K562 (cell line): ENCODE data around the gene SDR39U1. TPM values are rescaled to one million over a fixed set of nuclear protein-coding genes. Genes with fewer than 3 reads are reported as not detected.

Source experiments
- ATAC-seq: fragments of 200-7000 bp; cut with Tn5 transposase; 3 replicates; pipeline ENCODE4 v1.9.1; 2020; ENCODE audit warnings: moderate library complexity
- BruUV-seq: library from RNA; stranded (reverse); fragments of 400-500 nt; replicated peaks from 2 replicates; lab custom pipeline; 2021; lab: Mats Ljungman, UMichigan
- CTCF ChIA-PET: fragments of 300-600 bp; formaldehyde crosslinking; extraction: SDS; loops from one replicate; lab custom pipeline; 2021; ENCODE audit warnings: low intra/inter-chr PET ratio; lab: Yijun Ruan, JAX
- POLR2A ChIA-PET: fragments of 300-600, 350-650 bp; sonication (Branson Sonifier 250); formaldehyde crosslinking; extraction: SDS; loops from one replicate; lab custom pipeline; 2021; ENCODE audit warnings: antibody characterized with exemption, inconsistent platforms; lab: Yijun Ruan, JAX
- DNase-seq, 4 experiments: peaks; one replicate each; pipeline versions ENCODE4 v3.0.0 to v3.0.0-alpha.2; 2011 to 2018; ENCODE audit warnings: low spot score in 3 of 4, mixed read lengths in 3 of 4; ENCODE audit errors: extremely low read depth in 1 of 4
- FAIRE-seq: peaks from 2 replicates; lab custom pipeline; 2011; peaks lifted over from hg19 to GRCh38; lab: Jason Lieb, UNC
- H2AFZ ChIP-seq: 2 replicates; pipeline ENCODE4 v1.6.0; 2011; ENCODE audit warnings: low read depth, low read length, control low read depth, inconsistent platforms
- H3K27ac ChIP-seq: fragments of 200-600 bp; 3 replicates; pipeline ENCODE4 v1.8.0; 2011; ENCODE audit warnings: low read depth, mild to moderate bottlenecking, control low read depth, inconsistent platforms, low read length, moderate library complexity, mixed read lengths; ENCODE audit errors: extremely low read depth
- H3K27me3 ChIP-seq, 2 experiments: fragments of 300-600 bp in 1 of 2; 2 replicates in 1 of 2; 3 replicates in 1 of 2; pipeline versions ENCODE4 v1.6.0 to v1.8.0; 2011; ENCODE audit warnings: inconsistent platforms in 2 of 2, low read length in 2 of 2, mild to moderate bottlenecking in 1 of 2, mixed read lengths in 1 of 2, moderate library complexity in 1 of 2; ENCODE audit not compliant: control insufficient read depth in 2 of 2, insufficient read depth in 2 of 2
- H3K36me3 ChIP-seq: fragments of 300-600 bp; 3 replicates; pipeline ENCODE4 v1.8.0; 2011; ENCODE audit warnings: mild to moderate bottlenecking, low read length, inconsistent platforms; ENCODE audit not compliant: control insufficient read depth, insufficient read depth
- H3K4me1 ChIP-seq, 2 experiments: fragments of 200-600 bp in 1 of 2; replicated peaks in 1 of 2; 2 replicates in 1 of 2; 3 replicates in 1 of 2; pipeline versions ENCODE4 v1.5.1 to v1.8.0; 2011; ENCODE audit warnings: inconsistent platforms in 2 of 2, low read length in 2 of 2, mild to moderate bottlenecking in 1 of 2, mixed read lengths in 1 of 2, moderate library complexity in 1 of 2; ENCODE audit not compliant: control insufficient read depth in 2 of 2, insufficient read depth in 2 of 2
- H3K4me2 ChIP-seq: 2 replicates; pipeline ENCODE4 v1.6.1; 2011; ENCODE audit warnings: low read length, control low read depth, inconsistent platforms, mixed read lengths; ENCODE audit not compliant: insufficient read depth
- H3K4me3 ChIP-seq: fragments of 200-600 bp; sonication (generic), shearing (Covaris generic); 2 replicates; pipeline ENCODE4 v1.5.1; 2016; ENCODE audit warnings: control low read depth, inconsistent platforms
- H3K79me2 ChIP-seq: fragments of 200-600 bp; 3 replicates; pipeline ENCODE4 v1.8.0; 2011; ENCODE audit warnings: low read length, inconsistent platforms; ENCODE audit not compliant: control insufficient read depth, insufficient read depth
- H3K9ac ChIP-seq, 2 experiments: 2 replicates each; pipeline versions ENCODE4 v1.6.0 to v1.6.1; 2011; ENCODE audit warnings: low read depth in 2 of 2, low read length in 2 of 2, control low read depth in 1 of 2, inconsistent platforms in 1 of 2, mild to moderate bottlenecking in 1 of 2, mixed read lengths in 1 of 2; ENCODE audit not compliant: insufficient read depth in 1 of 2
- H3K9me1 ChIP-seq: one replicate; pipeline ENCODE4 v1.6.0; 2011; ENCODE audit warnings: inconsistent platforms, mild to moderate bottlenecking, low read length, moderate library complexity; ENCODE audit not compliant: control insufficient read depth, insufficient read depth
- H3K9me3 ChIP-seq: replicated peaks from 2 replicates; pipeline ENCODE4 v1.5.1; 2011; ENCODE audit warnings: low read depth, low read length, inconsistent platforms; ENCODE audit not compliant: control insufficient read depth, insufficient read depth
- H4K20me1 ChIP-seq: replicated peaks from 2 replicates; pipeline ENCODE4 v1.6.1; 2011; ENCODE audit warnings: low read length, inconsistent platforms, mixed read lengths; ENCODE audit not compliant: control insufficient read depth, insufficient read depth
- ARID3B ChIP-seq: fragments of 250-450 bp; sonication (Bioruptor Pico); IDR thresholded peaks from 2 replicates; pipeline ENCODE4 v1.4.0; 2020; ENCODE audit warnings: borderline replicate concordance
- ATF7 ChIP-seq: fragments of 450-650 bp; IDR thresholded peaks from 2 replicates; pipeline ENCODE4 v1.7.1; 2014; ENCODE audit warnings: mild to moderate bottlenecking, moderate library complexity
- BCLAF1 ChIP-seq, 2 experiments: fragments of 450-650 bp in 1 of 2; IDR thresholded peaks; 2 replicates each; pipeline ENCODE4 v1.6.1; 2011 to 2017; ENCODE audit warnings: low read depth in 2 of 2, antibody characterized with exemption in 1 of 2, borderline replicate concordance in 1 of 2, low read length in 1 of 2, mild to moderate bottlenecking in 1 of 2, mixed read lengths in 1 of 2; ENCODE audit not compliant: control insufficient read depth in 1 of 2
- ELK1 ChIP-seq: sonication (generic); formaldehyde crosslinking; IDR thresholded peaks from 2 replicates; pipeline ENCODE4 v1.8.1; 2022; ENCODE audit warnings: missing genetic modification reagents
- FIP1L1 ChIP-seq: fragments of 200-400 bp; formaldehyde crosslinking; IDR thresholded peaks from 2 replicates; pipeline ENCODE4 v1.6.1; 2018; ENCODE audit warnings: mild to moderate bottlenecking, low read depth, low read length; ENCODE audit not compliant: poor library complexity, severe bottlenecking
- GTF2B ChIP-seq: IDR thresholded peaks from 2 replicates; pipeline ENCODE4 v1.6.1; 2011; ENCODE audit not compliant: insufficient read length; ENCODE audit errors: extremely low read depth
- HDAC6 ChIP-seq: IDR thresholded peaks from 2 replicates; pipeline ENCODE4 v1.6.1; 2012; ENCODE audit warnings: low read depth, mild to moderate bottlenecking, control low read depth, inconsistent platforms, low read length, moderate library complexity
- NEUROD1 ChIP-seq: fragments of 150-350 bp; IDR thresholded peaks from 2 replicates; pipeline ENCODE4 v1.6.1; 2014; ENCODE audit warnings: borderline replicate concordance, low read length, low read depth; ENCODE audit not compliant: partially characterized antibody
- NFIX ChIP-seq: fragments of 250-450 bp; sonication (Bioruptor Pico); IDR thresholded peaks from 2 replicates; pipeline ENCODE4 v1.4.0; 2020; ENCODE audit warnings: low read depth, mild to moderate bottlenecking, moderate library complexity
- RCOR1 ChIP-seq, 2 experiments: IDR thresholded peaks; 2 replicates each; pipeline ENCODE4 v1.6.1; 2012; ENCODE audit warnings: low read depth in 2 of 2, low read length in 2 of 2, borderline replicate concordance in 1 of 2, improper control_type of control experiment in 1 of 2
- SAFB ChIP-seq: fragments of 200-400 bp; formaldehyde crosslinking; IDR thresholded peaks from 2 replicates; pipeline ENCODE4 v1.6.1; 2017; ENCODE audit warnings: low read depth, low read length, borderline replicate concordance
- SMARCC2 ChIP-seq: fragments of 450-650 bp; IDR thresholded peaks from 2 replicates; pipeline ENCODE4 v1.6.1; 2017; ENCODE audit warnings: antibody characterized with exemption, moderate library complexity, mild to moderate bottlenecking, low read depth
- ZBTB33 ChIP-seq: sonication (generic); formaldehyde crosslinking; IDR thresholded peaks from 2 replicates; pipeline ENCODE4 v1.8.1; 2023; ENCODE audit warnings: mild to moderate bottlenecking, missing genetic modification reagents
- ZNF24 ChIP-seq: fragments of 450-650 bp; IDR thresholded peaks from 2 replicates; pipeline ENCODE4 v1.6.1; 2016
- in situ Hi-C: fragments of 300-500 bp; cut with MboI; formaldehyde crosslinking; loops from 4 replicates; pipeline ENCODE4 v1.15.0; 2018; ENCODE audit warnings: inconsistent platforms, mixed read lengths
- intact Hi-C: fragments of 100-400 bp; cut with micrococcal nuclease; formaldehyde crosslinking; loops from 2 replicates; pipeline ENCODE4 v1.14.2; 2022
- polyA plus RNA-seq, 8 experiments: library from polyadenylated mRNA; depleted of rRNA in 4 of 8; stranded (reverse) in 5 of 8; unstranded in 3 of 8; fragments of >200 nt; fragmentation: Nextera tagmentation in 2 of 8; fragmentation: Illumina TruSeq in 1 of 8; extraction: Ambion mirVana in 2 of 8; extraction: Trizol in 1 of 8; gene quantifications; 2 replicates each; pipeline versions ENCODE4 v1.2.1 to v1.2.3, GENCODE V29; 2011 to 2014; ENCODE audit warnings: inconsistent platforms in 1 of 8, missing spikeins in 1 of 8
- total RNA-seq, 7 experiments: library from RNA; depleted of rRNA in 6 of 7; stranded (reverse); fragments of >200 nt in 6 of 7; fragmentation: Illumina TruSeq in 2 of 7; extraction: Trizol in 2 of 7; gene quantifications; 2 replicates each; pipeline versions ENCODE4 v1.2.1 to v1.2.3, GENCODE V29; 2011 to 2021; ENCODE audit warnings: low replicate concordance in 1 of 7

SDR39U1 gene
- total and polyA plus RNA-seq, 9 of the 15 experiments (the other 6 are each of a cell fraction or from before 2014, with no cell fraction given): 10.4 to 56.1 (median 19.8) TPM

- intact Hi-C loops: no loop called here
- Histone ChIP-seq H4K20me1 (no peaks in the 10 kb centered on the region), H3K27ac (no peak overlapping the region), H3K4me3 (no peak overlapping the region), H3K79me2 (no peaks in the 10 kb centered on the region), H3K9me1 (no peaks in the 10 kb centered on the region), H3K36me3 (no peaks in the 10 kb centered on the region), H3K27me3 (no peaks in the 10 kb centered on the region), H3K9me3 (no peaks in the 10 kb centered on the region), H3K9ac (no peak overlapping the region), H3K4me2 (no peak overlapping the region), H3K4me1 (no peaks in the 10 kb centered on the region; a peak in 2 of 5 replicates), H2AFZ (no peak overlapping the region)
- FAIRE-seq (no peak), DNase-seq (no peak), ATAC-seq (no peak)
- no TSS peak for BruUV-seq
- in situ Hi-C loops: no loop called here
- TF ChIP-seq NFIX (no peak), GTF2B (no peak), ARID3B (no peak), HDAC6 (no peak), ATF7 (no peak), ZBTB33 (CRISPR knock-in tag) (no peak), ZNF24 (no peak), BCLAF1 (IDR thresholded peaks at IDR 0.05; ENCODE audit: borderline replicate concordance in 1 of 2, control insufficient read depth in 1 of 2, low read depth in 2 of 2, low read length in 1 of 2) (no peak), SAFB (no peak), ELK1 (no peak), NEUROD1 (no peak), RCOR1 (IDR thresholded peaks at IDR 0.05; ENCODE audit: borderline replicate concordance in 1 of 2, low read depth in 2 of 2, low read length in 2 of 2) (no peak), FIP1L1 (no peak), SMARCC2 (no peak)
- ChIA-PET POLR2A (no interaction called here), CTCF (no interaction called here)
Measured at GRCh38 chr14:24461336-24461735, 18.8 kb upstream of the SDR39U1 start.
